H9 (cell line): ENCODE results near the gene SYNPO. TPM values are rescaled to one million over a fixed set of nuclear protein-coding genes. Genes with fewer than 3 reads are reported as not detected.

Experiments
- DNase-seq: peaks from one replicate; pipeline ENCODE4 v3.0.0-alpha.2; 2017
- H2AFZ ChIP-seq: one replicate; pipeline ENCODE4 v1.6.1; 2013; ENCODE audit warnings: mild to moderate bottlenecking, low read length, control low read depth, moderate library complexity
- H2AK5ac ChIP-seq: 2 replicates; pipeline ENCODE4 v1.6.1; 2013; ENCODE audit warnings: low read length, control low read depth, mixed read lengths; ENCODE audit not compliant: insufficient read length
- H2BK120ac ChIP-seq: one replicate; pipeline ENCODE4 v1.6.1; 2013; ENCODE audit warnings: low read depth, mild to moderate bottlenecking, low read length, control low read depth, inconsistent platforms; ENCODE audit not compliant: poor library complexity, severe bottlenecking
- H2BK12ac ChIP-seq: 2 replicates; pipeline ENCODE4 v1.6.1; 2013; ENCODE audit warnings: low read length, control low read depth, mixed read lengths, low read depth; ENCODE audit not compliant: insufficient read length
- H2BK15ac ChIP-seq: 2 replicates; pipeline ENCODE4 v1.6.1; 2013; ENCODE audit warnings: low read depth, low read length, control low read depth
- H2BK20ac ChIP-seq: one replicate; pipeline ENCODE4 v1.6.1; 2013; ENCODE audit warnings: low read depth, mild to moderate bottlenecking, low read length, control low read depth, inconsistent platforms; ENCODE audit not compliant: poor library complexity, severe bottlenecking
- H2BK5ac ChIP-seq: 2 replicates; pipeline ENCODE4 v1.6.1; 2013; ENCODE audit warnings: low read length, control low read depth, mixed read lengths; ENCODE audit not compliant: insufficient read length
- H3K14ac ChIP-seq: 2 replicates; pipeline ENCODE4 v1.6.1; 2013; ENCODE audit warnings: low read length, control low read depth; ENCODE audit not compliant: insufficient read depth
- H3K18ac ChIP-seq: 2 replicates; pipeline ENCODE4 v1.6.1; 2013; ENCODE audit warnings: low read depth, mild to moderate bottlenecking, mixed read lengths, low read length, control low read depth; ENCODE audit not compliant: insufficient read length
- H3K23ac ChIP-seq: 2 replicates; pipeline ENCODE4 v1.6.1; 2013; ENCODE audit warnings: low read length, control low read depth, mixed read lengths, low read depth; ENCODE audit not compliant: insufficient read length
- H3K23me2 ChIP-seq: 2 replicates; pipeline ENCODE4 v1.6.1; 2013; ENCODE audit warnings: low read depth, mild to moderate bottlenecking, mixed read lengths, low read length, control low read depth; ENCODE audit not compliant: insufficient read length, poor library complexity, severe bottlenecking
- H3K27ac ChIP-seq: 2 replicates; pipeline ENCODE4 v1.5.1; 2013; ENCODE audit warnings: low read length, control low read depth, mixed read lengths, low read depth; ENCODE audit not compliant: insufficient read length
- H3K27me3 ChIP-seq: 2 replicates; pipeline ENCODE4 v1.6.1; 2013; ENCODE audit warnings: low read length, control low read depth, inconsistent platforms; ENCODE audit not compliant: insufficient read depth
- H3K4ac ChIP-seq: 2 replicates; pipeline ENCODE4 v1.6.1; 2013; ENCODE audit warnings: low read depth, mild to moderate bottlenecking, control low read depth, inconsistent platforms, low read length, moderate library complexity
- H3K4me1 ChIP-seq: 2 replicates; pipeline ENCODE4 v1.6.1; 2013; ENCODE audit warnings: low read length, control low read depth, inconsistent platforms; ENCODE audit not compliant: insufficient read depth
- H3K4me2 ChIP-seq: 2 replicates; pipeline ENCODE4 v1.6.1; 2013; ENCODE audit warnings: low read length, control low read depth, mixed read lengths; ENCODE audit not compliant: insufficient read length, insufficient read depth
- H3K56ac ChIP-seq: 2 replicates; pipeline ENCODE4 v1.6.1; 2013; ENCODE audit warnings: low read depth, mild to moderate bottlenecking, mixed read lengths, low read length, control low read depth; ENCODE audit not compliant: insufficient read length
- H3K79me1 ChIP-seq: 2 replicates; pipeline ENCODE4 v1.6.1; 2013; ENCODE audit warnings: low read depth, mild to moderate bottlenecking, moderate library complexity, low read length, control low read depth, inconsistent platforms; ENCODE audit not compliant: insufficient read depth, poor library complexity, severe bottlenecking
- H3K79me2 ChIP-seq: 2 replicates; pipeline ENCODE4 v1.6.1; 2013; ENCODE audit warnings: low read length, control low read depth, inconsistent platforms; ENCODE audit not compliant: insufficient read depth
- H3K9ac ChIP-seq: 2 replicates; pipeline ENCODE4 v1.6.1; 2013; ENCODE audit warnings: low read length, control low read depth, mixed read lengths; ENCODE audit not compliant: insufficient read length; ENCODE audit errors: extremely low read depth
- H3K9me3 ChIP-seq: one replicate; pipeline ENCODE4 v1.6.1; 2013; ENCODE audit warnings: low read depth, low read length, inconsistent platforms; ENCODE audit not compliant: control insufficient read depth
- H3T11ph ChIP-seq: one replicate; pipeline ENCODE4 v1.6.1; 2013; ENCODE audit warnings: mild to moderate bottlenecking, low read length, control low read depth, inconsistent platforms
- H4K20me1 ChIP-seq: one replicate; pipeline ENCODE4 v1.6.1; 2013; ENCODE audit not compliant: control insufficient read depth, insufficient read length, insufficient read depth
- H4K5ac ChIP-seq: 2 replicates; pipeline ENCODE4 v1.6.1; 2013; ENCODE audit warnings: low read depth, mild to moderate bottlenecking, mixed read lengths, low read length, control low read depth; ENCODE audit not compliant: insufficient read length
- H4K8ac ChIP-seq: replicated peaks from 2 replicates; pipeline ENCODE4 v1.6.1; 2013; ENCODE audit warnings: low read length, control low read depth, mixed read lengths, low read depth; ENCODE audit not compliant: insufficient read length
- H4K91ac ChIP-seq: 2 replicates; pipeline ENCODE4 v1.6.1; 2013; ENCODE audit warnings: low read depth, mild to moderate bottlenecking, moderate library complexity, mixed read lengths, low read length, control low read depth; ENCODE audit not compliant: insufficient read length
- H3K27ac Mint-ChIP-seq, 3 experiments: 2 replicates in 2 of 3; 3 replicates in 1 of 3; pipeline ENCODE4 v1.8.0; 2020 to 2021; ENCODE audit warnings: mixed read lengths in 3 of 3, mild to moderate bottlenecking in 1 of 3, moderate library complexity in 1 of 3
- H3K27me3 Mint-ChIP-seq: 2 replicates; pipeline ENCODE4 v1.8.0; 2021; ENCODE audit warnings: low read depth, mild to moderate bottlenecking, moderate library complexity, mixed read lengths
- H3K36me3 Mint-ChIP-seq, 3 experiments: 2 replicates in 2 of 3; 3 replicates in 1 of 3; pipeline ENCODE4 v1.8.0; 2020 to 2021; ENCODE audit warnings: low read depth in 3 of 3, mixed read lengths in 3 of 3; ENCODE audit not compliant: insufficient read depth in 1 of 3
- H3K4me1 Mint-ChIP-seq, 2 experiments: 2 replicates each; pipeline ENCODE4 v1.8.0; 2020; ENCODE audit warnings: mixed read lengths in 2 of 2
- H3K4me3 Mint-ChIP-seq, 2 experiments: 2 replicates in 1 of 2; 3 replicates in 1 of 2; pipeline ENCODE4 v1.8.0; 2020 to 2021; ENCODE audit warnings: mild to moderate bottlenecking in 2 of 2, mixed read lengths in 2 of 2, moderate library complexity in 1 of 2
- H3K9me3 Mint-ChIP-seq, 2 experiments: 2 replicates in 1 of 2; 3 replicates in 1 of 2; pipeline ENCODE4 v1.8.0; 2020; ENCODE audit warnings: mild to moderate bottlenecking in 2 of 2, mixed read lengths in 2 of 2, moderate library complexity in 1 of 2
- WGBS: extraction: QIAGEN DNeasy Blood & Tissue Kit; methylation state at CpG from one replicate; pipeline ENCODE4 v1.1.7; 2013; ENCODE audit warnings: missing lambda C conversion rate, low lambda C conversion rate, mixed read lengths; ENCODE audit not compliant: insufficient read length; ENCODE audit errors: extremely low coverage; 5-methylcytosine and 5-hydroxymethylcytosine counted together
- total RNA-seq: library from RNA; stranded (reverse); gene quantifications from 2 replicates; pipeline ENCODE4 v1.2.1, GENCODE V29; 2021
- TF ChIP-seq, protein P1 (sequence below): fragments of 200-600 bp; sonication (generic); conservative IDR thresholded peaks from 3 replicates; pipeline ENCODE4 v1.8.0; 2021; ENCODE audit warnings: antibody characterized with exemption, mild to moderate bottlenecking

Gene SYNPO
- total RNA-seq, 1 experiment from 2014 or later: 1.7 TPM

DNA sequence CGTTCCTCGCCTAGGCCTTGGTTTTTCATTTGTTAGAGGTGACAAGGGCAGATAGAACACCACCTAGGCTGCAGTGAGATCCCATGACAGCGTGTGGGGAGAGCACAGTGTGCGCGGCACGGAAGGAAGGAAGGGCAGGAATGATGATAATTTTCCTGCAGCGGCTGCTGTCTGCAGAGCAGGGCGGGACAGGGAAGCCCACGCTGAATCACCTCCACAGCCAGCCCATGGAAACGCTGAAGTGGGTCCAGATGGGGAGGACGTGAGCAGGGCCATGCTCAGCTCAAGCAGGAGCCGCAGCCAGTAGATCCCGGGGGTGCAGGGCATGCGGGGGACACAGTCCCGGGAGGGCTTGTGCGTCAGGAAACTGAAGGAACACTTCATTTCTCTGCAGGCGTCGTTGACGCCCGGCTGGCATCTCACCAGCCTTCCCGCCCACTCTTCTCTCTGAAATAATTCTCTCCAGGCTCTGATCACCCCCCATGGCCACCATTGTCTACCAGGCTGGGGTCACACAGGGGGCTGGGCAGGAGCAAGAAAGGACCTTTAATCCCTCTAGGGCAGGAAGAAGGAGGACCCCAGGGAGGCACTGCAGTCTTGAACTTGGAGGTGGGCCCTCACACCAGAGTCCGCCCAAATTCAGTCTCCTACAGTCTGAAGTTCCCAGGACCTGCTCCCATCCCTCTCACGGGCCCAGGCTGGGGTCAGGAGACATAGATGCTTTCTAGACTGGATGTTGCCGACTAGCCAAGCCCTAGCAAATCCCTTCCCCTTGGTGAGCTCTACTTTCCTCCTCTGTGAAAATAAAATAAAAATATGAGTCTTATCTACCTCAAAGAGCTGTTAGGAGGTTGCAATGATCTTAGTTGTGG lies 20.9 kb upstream of the SYNPO start:
- Mint-ChIP-seq H3K36me3 (no peaks in the 10 kb centered on the region), H3K4me1 (peaks cover 52 to 55% of the 10 kb centered on the region in 2 experiments), H3K9me3 (no peaks in the 10 kb centered on the region), H3K4me3 (no peak overlapping the region), H3K27me3 (peaks cover 23% of the 10 kb centered on the region), H3K27ac (no peak overlapping the region)
- no CpG with 5 or more reads among the region's 24 CpGs for WGBS
- TF ChIP-seq, protein P1, sequence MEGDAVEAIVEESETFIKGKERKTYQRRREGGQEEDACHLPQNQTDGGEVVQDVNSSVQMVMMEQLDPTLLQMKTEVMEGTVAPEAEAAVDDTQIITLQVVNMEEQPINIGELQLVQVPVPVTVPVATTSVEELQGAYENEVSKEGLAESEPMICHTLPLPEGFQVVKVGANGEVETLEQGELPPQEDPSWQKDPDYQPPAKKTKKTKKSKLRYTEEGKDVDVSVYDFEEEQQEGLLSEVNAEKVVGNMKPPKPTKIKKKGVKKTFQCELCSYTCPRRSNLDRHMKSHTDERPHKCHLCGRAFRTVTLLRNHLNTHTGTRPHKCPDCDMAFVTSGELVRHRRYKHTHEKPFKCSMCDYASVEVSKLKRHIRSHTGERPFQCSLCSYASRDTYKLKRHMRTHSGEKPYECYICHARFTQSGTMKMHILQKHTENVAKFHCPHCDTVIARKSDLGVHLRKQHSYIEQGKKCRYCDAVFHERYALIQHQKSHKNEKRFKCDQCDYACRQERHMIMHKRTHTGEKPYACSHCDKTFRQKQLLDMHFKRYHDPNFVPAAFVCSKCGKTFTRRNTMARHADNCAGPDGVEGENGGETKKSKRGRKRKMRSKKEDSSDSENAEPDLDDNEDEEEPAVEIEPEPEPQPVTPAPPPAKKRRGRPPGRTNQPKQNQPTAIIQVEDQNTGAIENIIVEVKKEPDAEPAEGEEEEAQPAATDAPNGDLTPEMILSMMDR: no peak
- Histone ChIP-seq H2BK5ac (no peak overlapping the region), H4K8ac (no peak overlapping the region), H2BK120ac (no peak overlapping the region), H2BK20ac (no peak overlapping the region), H3T11ph (no peak overlapping the region), H3K4ac (no peak overlapping the region), H4K91ac (no peak overlapping the region), H3K27ac (no peak overlapping the region), H3K9ac (no peak overlapping the region), H2BK15ac (no peak overlapping the region), H3K79me1 (no peaks in the 10 kb centered on the region), H4K5ac (no peak overlapping the region), H3K23me2 (no peaks in the 10 kb centered on the region), H3K18ac (no peak overlapping the region), H4K20me1 (no peaks in the 10 kb centered on the region), H3K14ac (no peak overlapping the region), H3K9me3 (no peaks in the 10 kb centered on the region), H3K23ac (no peak overlapping the region), H2AK5ac (no peak overlapping the region), H3K56ac (no peak overlapping the region), H3K79me2 (no peaks in the 10 kb centered on the region), H3K27me3 (no peaks in the 10 kb centered on the region; the same call in 1 of the 2 replicates), H2BK12ac (no peak overlapping the region), H3K4me2 (no peak overlapping the region), H3K4me1 (no peaks in the 10 kb centered on the region), H2AFZ (no peak overlapping the region)
- no peak for DNase-seq
